DOHH2 (cell line): ENCODE data around the gene DIP2C.

Experiments used
- H3F3A ChIP-seq: fragments of 200-600 bp; sonication (generic), shearing (Covaris generic); 2 replicates; pipeline ENCODE4 v1.6.0; 2016; ENCODE audit warnings: antibody characterized with exemption, mild to moderate bottlenecking; ENCODE audit not compliant: control insufficient read depth, insufficient read depth
- H3K27ac ChIP-seq: fragments of 200-600 bp; sonication (generic); 2 replicates; pipeline ENCODE4 v1.5.1; 2014; ENCODE audit warnings: low read depth, mild to moderate bottlenecking, low read length, moderate library complexity
- H3K27me3 ChIP-seq: fragments of 200-600 bp; sonication (generic); 2 replicates; pipeline ENCODE4 v1.6.1; 2014; ENCODE audit warnings: mild to moderate bottlenecking, low read length, mixed read lengths; ENCODE audit not compliant: control insufficient read depth
- H3K36me3 ChIP-seq: fragments of 200-600 bp; sonication (generic); 2 replicates; pipeline ENCODE4 v1.6.1; 2014; ENCODE audit warnings: mild to moderate bottlenecking, low read length, moderate library complexity, mixed read lengths; ENCODE audit not compliant: control insufficient read depth
- H3K4me1 ChIP-seq: fragments of 200-600 bp; sonication (generic); 2 replicates; pipeline ENCODE4 v1.6.1; 2014; ENCODE audit warnings: mild to moderate bottlenecking, low read length, mixed read lengths; ENCODE audit not compliant: control insufficient read depth
- H3K4me2 ChIP-seq: fragments of 200-600 bp; sonication (generic); 2 replicates; pipeline ENCODE4 v1.6.0; 2014; ENCODE audit warnings: mild to moderate bottlenecking, low read length, moderate library complexity
- H3K4me3 ChIP-seq: fragments of 200-600 bp; sonication (generic); 2 replicates; pipeline ENCODE4 v1.5.1; 2014; ENCODE audit warnings: mild to moderate bottlenecking, low read length, mixed read lengths
- H3K79me2 ChIP-seq: fragments of 200-600 bp; sonication (generic); 2 replicates; pipeline ENCODE4 v1.6.1; 2014; ENCODE audit warnings: mild to moderate bottlenecking, low read length, mixed read lengths; ENCODE audit not compliant: control insufficient read depth
- H3K9me2 ChIP-seq: fragments of 200-600 bp; sonication (generic); replicated peaks from 2 replicates; pipeline ENCODE4 v1.6.1; 2014; ENCODE audit warnings: mild to moderate bottlenecking, low read length, mixed read lengths; ENCODE audit not compliant: control insufficient read depth
- H3K9me3 ChIP-seq: fragments of 200-600 bp; sonication (generic); 2 replicates; pipeline ENCODE4 v1.6.1; 2014; ENCODE audit warnings: antibody characterized with exemption, low read length, mixed read lengths; ENCODE audit not compliant: control insufficient read depth, insufficient read depth
- H4K20me1 ChIP-seq: fragments of 200-600 bp; sonication (generic); 2 replicates; pipeline ENCODE4 v1.6.0; 2014; ENCODE audit warnings: low read depth, mild to moderate bottlenecking, antibody characterized with exemption, low read length, moderate library complexity; ENCODE audit not compliant: control insufficient read depth, insufficient read depth
- CTCF ChIP-seq: fragments of 200-600 bp; sonication (generic); IDR thresholded peaks from one replicate; pipeline ENCODE4 v1.5.1; 2014; ENCODE audit warnings: antibody characterized with exemption, mild to moderate bottlenecking, low read depth, low read length; ENCODE audit not compliant: poor library complexity, severe bottlenecking
- EZH2phosphoT487 ChIP-seq: fragments of 200-600 bp; sonication (generic); IDR thresholded peaks from 2 replicates; pipeline ENCODE4 v1.6.1; 2017; ENCODE audit warnings: borderline replicate concordance, mild to moderate bottlenecking, antibody characterized with exemption, low read length, moderate library complexity, mixed read lengths

DIP2C gene

GRCh38 chr10:651692-652091, 37.8 kb downstream of the DIP2C start:
- H3K27ac ChIP-seq: no peak overlapping the region
- H3K4me3 ChIP-seq: no peak overlapping the region
- no peaks in the 10 kb centered on the region for H3K9me2 ChIP-seq
- H3K4me2 ChIP-seq: no peak overlapping the region
- H3K4me1 ChIP-seq: no peaks in the 10 kb centered on the region
- H3K79me2 ChIP-seq: no peaks in the 10 kb centered on the region
- no peaks in the 10 kb centered on the region for H4K20me1 ChIP-seq
- no peaks in the 10 kb centered on the region for H3K36me3 ChIP-seq
- H3F3A ChIP-seq: no peaks in the 10 kb centered on the region
- TF ChIP-seq EZH2phosphoT487: no peak
- TF ChIP-seq CTCF: no peak
- peaks cover 4% of the 10 kb centered on the region; the same call in 1 of the 2 replicates for H3K27me3 ChIP-seq
- no peaks in the 10 kb centered on the region; the same call in 1 of the 2 replicates for H3K9me3 ChIP-seq

- no peaks in the 10 kb centered on the region for H3K4me1 ChIP-seq
- no peak for TF ChIP-seq EZH2phosphoT487
- H3K4me3 ChIP-seq: no peak overlapping the region
- no peaks in the 10 kb centered on the region; the same call in 1 of the 2 replicates for H3K9me3 ChIP-seq
- no peaks in the 10 kb centered on the region for H3K36me3 ChIP-seq
- peaks cover 4% of the 10 kb centered on the region; the same call in 1 of the 2 replicates for H3K27me3 ChIP-seq
- no peak overlapping the region for H3K27ac ChIP-seq
- no peaks in the 10 kb centered on the region for H3K9me2 ChIP-seq
- H3K79me2 ChIP-seq: no peaks in the 10 kb centered on the region
- H4K20me1 ChIP-seq: no peaks in the 10 kb centered on the region
- no peaks in the 10 kb centered on the region for H3F3A ChIP-seq
- H3K4me2 ChIP-seq: no peak overlapping the region
Measured at GRCh38 chr10:650886-651615, 38.4 kb downstream of the DIP2C start.

- H3K79me2 ChIP-seq: no peaks in the 10 kb centered on the region
- no peaks in the 10 kb centered on the region for H3K4me1 ChIP-seq
- no peak overlapping the region for H3K27ac ChIP-seq
- no peaks in the 10 kb centered on the region for H3K36me3 ChIP-seq
- no peak overlapping the region for H3K4me3 ChIP-seq
- no peaks in the 10 kb centered on the region for H3F3A ChIP-seq
- peaks cover 4% of the 10 kb centered on the region; the same call in 1 of the 2 replicates for H3K27me3 ChIP-seq
- TF ChIP-seq CTCF (no peak), EZH2phosphoT487 (no peak)
- H3K4me2 ChIP-seq: no peak overlapping the region
- no peaks in the 10 kb centered on the region; the same call in 1 of the 2 replicates for H3K9me3 ChIP-seq
- no peaks in the 10 kb centered on the region for H4K20me1 ChIP-seq
- no peaks in the 10 kb centered on the region for H3K9me2 ChIP-seq
Measured at GRCh38 chr10:650441-650851, 39.0 kb downstream of the DIP2C start.

- no peaks in the 10 kb centered on the region for H4K20me1 ChIP-seq
Measured at GRCh38 chr10:649798-650440, 39.5 kb downstream of the DIP2C start.

More at GRCh38 chr10:649798-650440, 39.5 kb downstream of the DIP2C start:
- TF ChIP-seq CTCF: no peak
- TF ChIP-seq EZH2phosphoT487: no peak
- no peak overlapping the region for H3K27ac ChIP-seq
- H3K36me3 ChIP-seq: no peaks in the 10 kb centered on the region
- H3K9me2 ChIP-seq: no peaks in the 10 kb centered on the region
- no peaks in the 10 kb centered on the region for H3F3A ChIP-seq
- peaks cover 3% of the 10 kb centered on the region; the same call in 1 of the 2 replicates for H3K9me3 ChIP-seq
- peaks cover 4% of the 10 kb centered on the region; the same call in 1 of the 2 replicates for H3K27me3 ChIP-seq
- no peak overlapping the region for H3K4me2 ChIP-seq
- H3K4me3 ChIP-seq: no peak overlapping the region
- no peaks in the 10 kb centered on the region for H3K79me2 ChIP-seq
- no peaks in the 10 kb centered on the region for H3K4me1 ChIP-seq
